GM19438 (cell line): Measurements from ENCODE around the gene KREMEN1.
"Not testable (repeated sequence)": the region's sequence is repeated elsewhere in the genome, so short reads cannot be mapped to it uniquely, and the experiment has no call there.

Experiments
- ATAC-seq: cut with Tn5 transposase; IDR thresholded peaks from one replicate; pipeline ENCODE4 v1.9.1; 2021; ENCODE audit warnings: low read depth; ENCODE audit not compliant: unreplicated experiment

Gene KREMEN1

GRCh38 chr22:29098296-29098695 lies 25.5 kb downstream of the KREMEN1 start:
- no peak for ATAC-seq

- ATAC-seq: no peak
These were observed 29.5 kb downstream of the KREMEN1 start for GRCh38 chr22:29102300-29102699.

GRCh38 chr22:29103121-29103520 lies 30.3 kb downstream of the KREMEN1 start:
- ATAC-seq: no peak

- no peak for ATAC-seq
These were observed 32.6 kb downstream of the KREMEN1 start for GRCh38 chr22:29105468-29105867.

GRCh38 chr22:29106839-29107238 lies 34.0 kb downstream of the KREMEN1 start:
- ATAC-seq: no peak

- ATAC-seq: no peak
These were observed 35.3 kb downstream of the KREMEN1 start for GRCh38 chr22:29108137-29108536.

GRCh38 chr22:29109822-29110221 lies 37.0 kb downstream of the KREMEN1 start:
- ATAC-seq: no peak

- no peak for ATAC-seq
These were observed 38.1 kb downstream of the KREMEN1 start for GRCh38 chr22:29110946-29111345.

GRCh38 chr22:29112121-29112520 lies 39.3 kb downstream of the KREMEN1 start:
- ATAC-seq: no peak

- no peak for ATAC-seq
These were observed 39.8 kb downstream of the KREMEN1 start for GRCh38 chr22:29112681-29113080.

GRCh38 chr22:29113319-29113718 lies 40.5 kb downstream of the KREMEN1 start:
- no peak for ATAC-seq

GRCh38 chr22:29114392-29114791 lies 41.6 kb downstream of the KREMEN1 start:
- no peak for ATAC-seq

GRCh38 chr22:29115682-29116288 lies 43.0 kb downstream of the KREMEN1 start:
- no peak for ATAC-seq

- ATAC-seq: no peak
These were observed 43.7 kb downstream of the KREMEN1 start for GRCh38 chr22:29116397-29117123.

- ATAC-seq: no peak
These were observed 45.1 kb downstream of the KREMEN1 start for GRCh38 chr22:29117799-29118477.

- not testable (repeated sequence) for ATAC-seq
These were observed 47.5 kb downstream of the KREMEN1 start for GRCh38 chr22:29120098-29120912.

GRCh38 chr22:29121124-29121523 lies 48.3 kb downstream of the KREMEN1 start:
- no peak for ATAC-seq

GRCh38 chr22:29122041-29122440 lies 49.2 kb downstream of the KREMEN1 start:
- ATAC-seq: no peak

- no peak for ATAC-seq
These were observed 52.1 kb downstream of the KREMEN1 start for GRCh38 chr22:29124777-29125442.

- ATAC-seq: no peak
These were observed 52.6 kb downstream of the KREMEN1 start for GRCh38 chr22:29125443-29125778.
